Gastroesophageal sphincter (tissue), 3 donors: ENCODE data around the gene GYPA.

Source experiments
- POLR2AphosphoS5 ChIP-seq: sonication (generic); formaldehyde crosslinking; IDR thresholded peaks from one replicate; pipeline ENCODE4 v1.6.1; 2017; ENCODE audit warnings: antibody characterized with exemption
- TF ChIP-seq, protein P1 (sequence below), 4 experiments: fragments of 200-600 bp in 2 of 4; fragments of 450-650 bp in 2 of 4; sonication (generic) in 1 of 4; IDR thresholded peaks; one replicate each; pipeline ENCODE4 v1.5.1; 2017 to 2019; ENCODE audit warnings: antibody characterized with exemption in 4 of 4, mild to moderate bottlenecking in 2 of 4, moderate library complexity in 2 of 4

DNA sequence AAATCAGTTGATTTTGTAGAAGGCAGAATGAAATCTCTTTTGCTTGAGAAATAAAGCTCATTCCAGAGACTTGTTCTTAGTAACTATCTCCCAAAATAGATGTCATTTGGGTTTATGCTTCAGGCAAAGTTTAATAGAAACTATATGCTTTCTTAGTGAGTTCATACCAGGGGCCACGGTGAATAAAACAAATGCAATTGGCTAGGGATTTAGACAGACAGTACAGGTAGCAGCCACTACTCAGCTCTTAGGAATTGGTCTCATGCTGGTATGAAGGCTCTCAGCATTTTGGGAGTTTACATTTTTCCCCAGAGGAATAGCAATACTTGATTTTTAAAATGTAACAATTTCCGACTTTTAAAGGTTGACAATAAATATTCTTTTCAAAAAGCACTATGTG lies 27.0 kb downstream of the GYPA start:
- no peak for TF ChIP-seq POLR2AphosphoS5
- TF ChIP-seq, protein P1, sequence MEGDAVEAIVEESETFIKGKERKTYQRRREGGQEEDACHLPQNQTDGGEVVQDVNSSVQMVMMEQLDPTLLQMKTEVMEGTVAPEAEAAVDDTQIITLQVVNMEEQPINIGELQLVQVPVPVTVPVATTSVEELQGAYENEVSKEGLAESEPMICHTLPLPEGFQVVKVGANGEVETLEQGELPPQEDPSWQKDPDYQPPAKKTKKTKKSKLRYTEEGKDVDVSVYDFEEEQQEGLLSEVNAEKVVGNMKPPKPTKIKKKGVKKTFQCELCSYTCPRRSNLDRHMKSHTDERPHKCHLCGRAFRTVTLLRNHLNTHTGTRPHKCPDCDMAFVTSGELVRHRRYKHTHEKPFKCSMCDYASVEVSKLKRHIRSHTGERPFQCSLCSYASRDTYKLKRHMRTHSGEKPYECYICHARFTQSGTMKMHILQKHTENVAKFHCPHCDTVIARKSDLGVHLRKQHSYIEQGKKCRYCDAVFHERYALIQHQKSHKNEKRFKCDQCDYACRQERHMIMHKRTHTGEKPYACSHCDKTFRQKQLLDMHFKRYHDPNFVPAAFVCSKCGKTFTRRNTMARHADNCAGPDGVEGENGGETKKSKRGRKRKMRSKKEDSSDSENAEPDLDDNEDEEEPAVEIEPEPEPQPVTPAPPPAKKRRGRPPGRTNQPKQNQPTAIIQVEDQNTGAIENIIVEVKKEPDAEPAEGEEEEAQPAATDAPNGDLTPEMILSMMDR (IDR thresholded peaks at IDR 0.05), result no peak
